Mesenteric fat pad (tissue), 1 donor: ENCODE measurements around the gene EXD1. TPM values are rescaled to one million over a fixed set of nuclear protein-coding genes. Genes with fewer than 3 reads are reported as not detected.
"Not testable (repeated sequence)": the region's sequence is repeated elsewhere in the genome, so short reads cannot be mapped to it uniquely, and the experiment has no call there.

Experiments
- DNase-seq: peaks from one replicate; pipeline ENCODE4 v3.0.0-alpha.2; 2020; ENCODE audit warnings: low spot score
- long read RNA-seq: library from polyadenylated mRNA; unstranded; transcript quantifications from one replicate; pipeline ENCODE4 v2.0.0, GENCODE V29; 2020
- total RNA-seq: library from RNA; stranded (reverse); fragmentation: NEBNext Ultra II Directional; extraction: Animal tissue kit (Norgen Biotek cat#: 25700); gene quantifications from one replicate; pipeline ENCODE4 v1.2.1, GENCODE V29; 2021
- donor health status: DM: yes; HTN: yes; CAD: no.

Gene EXD1, protein sequence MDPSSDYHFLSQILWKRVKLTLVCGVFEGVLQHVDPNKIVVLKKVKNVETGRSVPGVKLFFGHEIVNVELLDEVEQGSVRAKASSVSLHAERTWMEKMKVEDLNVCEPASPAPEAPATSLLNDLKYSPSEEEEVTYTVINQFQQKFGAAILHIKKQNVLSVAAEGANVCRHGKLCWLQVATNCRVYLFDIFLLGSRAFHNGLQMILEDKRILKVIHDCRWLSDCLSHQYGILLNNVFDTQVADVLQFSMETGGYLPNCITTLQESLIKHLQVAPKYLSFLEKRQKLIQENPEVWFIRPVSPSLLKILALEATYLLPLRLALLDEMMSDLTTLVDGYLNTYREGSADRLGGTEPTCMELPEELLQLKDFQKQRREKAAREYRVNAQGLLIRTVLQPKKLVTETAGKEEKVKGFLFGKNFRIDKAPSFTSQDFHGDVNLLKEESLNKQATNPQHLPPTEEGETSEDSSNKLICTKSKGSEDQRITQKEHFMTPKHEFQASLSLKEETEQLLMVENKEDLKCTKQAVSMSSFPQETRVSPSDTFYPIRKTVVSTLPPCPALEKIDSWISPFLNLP
- not detected for total RNA-seq
- long read RNA-seq: 0 reads

DNA sequence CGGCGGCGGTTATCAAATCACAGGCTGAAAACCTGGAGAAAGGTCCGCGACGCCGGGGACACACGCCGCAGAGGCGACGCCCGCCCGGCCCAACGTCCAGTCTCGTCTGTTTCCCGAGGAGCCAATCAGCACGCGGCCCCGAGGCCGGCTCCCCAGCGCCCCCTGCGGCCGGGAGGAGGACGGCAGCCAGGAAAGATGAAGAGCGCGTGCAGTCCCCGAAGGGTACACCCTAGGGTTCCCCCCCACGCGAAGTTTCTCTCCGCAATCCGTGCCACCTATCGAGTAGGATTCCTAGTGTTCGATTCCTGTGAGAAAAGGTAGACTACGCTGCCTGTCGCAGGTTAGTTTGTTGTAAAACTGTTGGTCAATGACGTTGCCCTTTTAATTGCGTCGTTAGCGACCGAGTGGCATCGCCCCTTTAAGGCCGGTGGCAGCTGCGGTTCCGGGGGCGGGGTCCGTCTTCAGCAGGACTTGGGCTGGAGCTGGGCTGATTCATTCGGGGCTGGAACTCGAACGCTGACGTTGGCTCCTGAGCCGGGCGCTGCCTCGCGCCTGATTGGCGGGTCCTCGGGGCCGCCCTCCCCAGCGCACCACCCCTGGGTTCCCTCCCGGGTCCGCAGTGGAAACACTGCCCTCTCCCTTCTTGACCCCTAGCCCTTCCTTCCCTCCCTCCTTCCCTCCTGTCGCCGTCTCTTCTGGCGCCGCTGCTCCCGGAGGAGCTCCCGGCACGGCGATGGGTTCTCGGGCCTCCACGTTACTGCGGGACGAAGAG lies at the start of gene EXD1, which contains the start of gene CHP1:
Gene EXD1, minus strand, starts transcription at position 108 of the 772 bp plus-strand sequence. CDS start 4,182 bp downstream, outside the sequence.
Gene CHP1, plus strand, starts transcription at position 619 of the 772 bp plus-strand sequence. Its CDS starts 115 bp downstream, at position 734.
- DNase-seq: peak; percentile 99

DNA sequence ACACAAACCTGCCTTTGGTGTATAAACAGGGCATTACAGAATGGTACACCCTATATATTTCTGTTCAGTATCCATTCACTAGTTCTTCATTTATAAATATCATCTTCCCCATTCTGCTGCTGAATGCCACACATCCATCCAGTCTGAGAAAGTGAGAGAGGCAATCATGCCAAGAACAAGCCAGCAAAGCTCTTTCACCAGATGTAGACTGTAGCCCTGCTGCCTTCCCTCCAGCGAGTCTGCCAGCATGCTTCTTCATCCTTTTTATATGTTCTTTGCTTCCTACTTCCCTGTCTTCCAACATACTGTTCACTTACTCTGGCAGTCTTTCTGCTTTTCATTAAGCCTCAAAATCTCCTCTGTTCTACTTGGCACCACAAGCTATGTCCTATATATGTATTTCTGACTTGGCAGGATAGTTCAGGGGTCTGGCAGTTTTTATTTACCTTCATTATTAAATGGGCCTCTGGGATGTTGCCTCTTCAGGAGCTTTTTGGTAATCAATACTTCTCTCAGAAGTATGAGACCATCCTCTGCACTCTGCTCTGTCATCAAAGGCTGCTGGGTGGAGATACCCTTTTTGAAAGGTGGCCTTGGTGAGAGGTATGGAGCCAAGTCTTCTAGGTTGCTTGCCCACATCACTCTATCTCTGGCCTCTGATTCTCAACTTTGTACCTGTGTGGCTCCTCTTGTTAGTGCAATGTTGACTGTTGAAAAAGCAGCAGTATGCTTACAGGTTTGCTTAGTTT lies 49.2 kb upstream of the EXD1 start:
- no peak for DNase-seq

DNA sequence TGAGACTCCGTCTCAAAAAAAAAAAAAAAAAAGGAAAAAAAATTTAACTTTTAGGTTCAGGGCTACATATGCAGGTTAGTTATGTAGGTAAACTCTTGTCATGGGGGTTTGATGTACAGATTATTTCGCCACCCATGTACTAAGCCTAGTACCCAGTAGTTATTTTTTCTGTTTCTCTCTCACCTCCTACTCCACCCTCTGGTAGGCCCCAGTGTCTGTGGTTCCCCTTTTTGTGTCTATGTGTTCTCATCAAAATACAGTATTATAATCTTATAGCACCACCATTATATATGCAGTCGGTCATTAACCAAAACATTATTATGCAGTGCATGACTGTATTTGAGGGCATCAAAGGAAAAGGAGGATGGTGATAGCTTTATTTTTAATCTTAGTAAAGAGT lies 47.8 kb upstream of the EXD1 start:
- no peak for DNase-seq

DNA sequence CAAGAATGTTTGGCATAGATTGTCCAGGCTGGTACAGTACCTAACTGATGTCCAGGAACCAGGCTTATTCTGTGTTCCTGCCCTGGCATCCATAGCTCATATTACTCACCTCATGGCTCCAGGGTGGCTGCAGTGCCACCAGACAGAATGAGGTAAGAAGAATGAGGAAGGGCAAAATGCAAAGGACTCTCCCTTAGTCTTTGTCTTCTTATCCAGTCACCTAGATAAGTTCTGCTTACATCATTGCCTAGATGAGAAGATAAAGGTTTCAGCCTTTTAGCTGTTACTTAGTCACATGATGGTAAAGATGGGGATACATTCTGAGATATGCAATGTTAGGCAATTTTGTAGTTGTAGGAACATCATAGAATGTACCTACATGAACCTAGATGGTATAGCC lies 46.3 kb upstream of the EXD1 start:
- DNase-seq: no peak

DNA sequence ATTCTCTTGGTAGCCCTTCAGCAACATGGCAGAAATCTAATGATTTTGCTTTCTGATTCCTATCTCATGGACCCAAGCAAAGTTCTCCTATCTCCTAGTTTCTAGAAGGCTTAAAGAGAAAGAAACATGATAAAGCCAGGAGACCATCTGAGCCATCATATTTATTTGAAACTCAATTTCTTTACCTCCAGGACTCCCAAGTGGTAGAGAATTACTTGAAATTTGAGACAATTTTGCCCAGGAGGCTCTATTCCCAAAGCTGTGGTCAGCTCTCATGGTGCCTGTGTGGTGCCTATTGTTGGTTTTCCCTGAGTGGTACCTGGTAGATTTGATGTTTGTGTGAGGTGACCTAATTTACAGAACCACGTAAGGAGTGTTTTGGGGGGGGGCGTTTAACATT lies 39.3 kb upstream of the EXD1 start:
- no peak for DNase-seq

DNA sequence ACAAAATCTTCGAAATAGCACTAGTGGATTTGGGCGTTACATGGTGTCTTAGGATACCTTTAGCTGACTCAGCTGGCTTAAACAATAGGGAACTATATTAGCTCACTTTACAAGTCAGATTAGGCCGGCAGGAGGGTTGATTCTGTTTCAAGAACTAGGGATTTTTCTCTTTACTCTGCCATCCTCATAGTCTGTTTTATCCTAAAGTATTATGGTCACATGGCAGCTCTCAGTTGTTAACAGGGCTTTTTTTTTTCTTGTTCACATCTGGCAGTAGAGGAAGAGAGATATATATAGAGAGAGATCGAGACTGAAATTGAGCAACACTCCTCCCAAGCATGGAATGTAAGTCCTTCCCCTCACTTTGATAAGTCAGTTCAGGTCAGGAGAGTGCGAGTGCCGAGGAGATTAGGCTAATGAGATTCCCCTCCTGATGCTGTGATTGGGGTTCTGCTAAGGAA lies 33.4 kb upstream of the EXD1 start:
- DNase-seq: no peak

DNA sequence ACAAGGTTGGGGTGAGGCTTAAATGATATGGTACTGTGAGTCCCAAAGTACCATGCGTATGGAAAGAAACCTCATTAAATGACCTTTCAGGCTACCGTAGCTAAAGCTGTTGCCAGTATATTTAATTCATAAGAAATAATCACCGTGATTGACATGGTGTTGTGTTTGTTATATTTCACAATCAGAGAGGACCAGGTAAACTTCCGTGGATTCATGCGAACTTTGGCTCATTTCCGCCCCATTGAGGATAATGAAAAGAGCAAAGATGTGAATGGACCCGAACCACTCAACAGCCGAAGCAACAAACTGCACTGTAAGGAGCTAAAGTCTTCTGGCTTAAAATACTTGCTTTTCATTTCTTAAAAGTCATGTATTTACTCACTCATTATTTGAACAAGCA lies 32.0 kb upstream of the EXD1 start:
- DNase-seq: no peak

DNA sequence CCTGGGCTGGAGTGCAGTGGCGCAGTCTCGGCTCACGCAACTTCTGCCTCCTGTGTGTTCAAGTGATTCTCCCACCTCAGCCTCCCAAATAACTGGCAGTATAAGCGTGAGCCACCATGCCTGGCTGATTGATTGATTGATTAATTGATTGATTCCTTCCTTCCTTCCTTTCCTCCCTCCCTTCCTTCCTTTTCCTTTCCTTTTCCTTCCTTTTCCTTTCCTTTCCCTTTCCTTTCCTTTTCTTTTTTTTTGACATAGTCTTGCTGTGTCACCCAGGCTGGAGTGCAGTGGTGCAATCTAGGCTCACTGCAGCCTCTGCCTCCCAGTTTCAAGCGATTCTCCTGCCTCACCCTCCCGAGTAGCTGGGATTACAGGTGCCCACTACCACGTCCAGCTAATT lies 30.4 kb upstream of the EXD1 start:
- DNase-seq: not testable (repeated sequence)

DNA sequence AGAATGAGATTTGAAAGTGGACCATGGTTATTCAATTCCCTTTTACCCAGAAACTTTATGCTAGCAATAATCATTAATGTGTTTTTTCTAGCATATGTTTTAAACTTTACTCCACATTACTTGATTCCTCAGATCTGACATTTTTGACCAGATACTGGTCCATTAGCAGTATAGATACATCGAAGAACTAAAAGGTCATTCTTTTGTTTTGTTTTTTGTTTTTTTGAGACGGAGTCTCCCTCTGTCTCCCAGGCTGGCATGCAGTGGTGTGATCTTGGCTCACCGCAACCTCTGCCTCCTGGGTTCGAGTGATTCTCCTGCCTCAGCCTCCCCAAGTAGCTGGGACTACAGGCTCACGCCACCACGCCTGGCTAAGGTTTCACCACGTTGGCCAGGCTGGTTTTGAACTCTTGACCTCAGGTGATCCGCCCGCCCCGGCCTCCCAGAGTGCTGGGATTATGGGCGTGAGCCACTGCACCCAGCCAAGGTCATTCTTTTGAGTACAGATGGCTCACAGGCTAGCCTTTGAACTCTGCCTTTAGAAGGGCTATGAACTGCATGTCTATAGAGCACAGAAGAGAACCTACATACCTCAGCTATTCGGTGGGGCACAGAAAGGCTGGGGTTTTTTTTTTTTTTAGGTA lies 29.1 kb upstream of the EXD1 start:
- DNase-seq: no peak

DNA sequence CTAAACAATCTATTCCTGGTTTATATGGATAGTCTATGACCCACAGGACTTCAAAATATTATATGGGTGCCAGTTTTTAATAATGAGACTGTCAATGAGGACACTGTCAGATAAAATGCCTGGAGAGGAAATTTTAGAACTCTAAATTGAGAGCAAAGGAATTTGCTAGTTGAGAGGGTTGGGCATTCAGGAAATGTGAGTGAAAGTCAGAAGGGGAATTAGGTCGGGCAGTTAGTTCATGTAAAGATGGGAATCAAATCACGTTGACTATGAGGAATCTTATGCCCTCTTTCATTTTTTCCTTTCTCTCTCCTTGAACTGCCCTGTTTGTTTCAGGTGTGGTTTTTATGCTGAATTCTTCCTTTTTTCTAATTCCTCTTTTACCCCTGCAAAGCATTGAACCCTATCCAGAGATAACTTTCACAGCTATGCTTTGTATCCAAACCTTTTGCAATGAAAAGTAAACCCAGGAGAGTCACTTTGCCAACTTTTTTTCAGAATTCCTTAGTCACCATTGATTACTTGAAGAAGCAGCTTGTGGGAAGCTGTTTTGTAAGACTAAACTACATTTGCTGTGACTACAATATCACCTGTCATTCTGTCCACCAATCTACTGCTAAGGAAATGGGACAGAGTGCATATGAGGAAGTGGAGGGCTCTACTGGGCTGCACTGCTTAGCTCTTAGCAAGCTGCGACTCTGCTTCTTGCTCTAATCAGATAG lies 28.4 kb upstream of the EXD1 start:
- DNase-seq: no peak

DNA sequence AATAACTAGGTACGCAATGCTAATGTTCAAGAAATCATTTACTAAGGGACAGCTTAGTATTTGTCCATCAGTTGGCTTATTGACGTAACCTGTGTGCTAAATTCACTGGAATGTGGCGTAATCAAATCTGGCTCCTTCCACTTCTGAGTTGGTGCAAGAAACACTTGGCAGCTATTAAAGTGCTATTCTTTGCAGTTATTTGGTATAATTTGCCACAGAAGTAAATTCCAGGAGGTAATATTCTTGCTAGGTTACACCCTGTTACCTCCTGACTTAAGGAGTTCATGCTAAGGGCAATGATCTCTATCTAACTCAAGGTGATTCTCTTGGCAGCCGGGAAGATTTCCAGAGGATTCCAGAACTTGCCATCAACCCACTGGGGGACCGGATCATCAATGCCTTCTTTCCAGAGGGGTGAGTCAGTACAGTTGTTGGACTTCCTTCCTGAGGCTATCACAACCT lies 26.1 kb upstream of the EXD1 start:
- no peak for DNase-seq

DNA sequence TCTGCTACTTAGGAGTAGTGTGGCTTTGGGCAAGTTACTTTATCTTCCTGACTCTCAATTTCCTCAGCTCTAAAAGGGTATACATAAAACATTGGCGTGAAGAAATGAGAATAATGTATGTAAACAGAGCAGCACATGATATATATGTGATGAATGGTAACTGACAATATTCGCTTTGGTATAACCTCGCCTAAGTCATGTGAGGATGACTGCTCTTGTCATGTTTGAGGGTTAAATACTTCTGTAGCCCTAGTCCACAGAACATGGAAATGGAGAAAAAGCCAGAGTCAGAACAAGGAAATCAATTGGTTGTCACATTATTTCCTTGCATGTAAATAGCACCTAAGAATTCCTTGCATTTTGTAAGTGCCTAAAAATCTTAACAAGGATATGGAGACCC lies 25.5 kb upstream of the EXD1 start:
- DNase-seq: no peak

DNA sequence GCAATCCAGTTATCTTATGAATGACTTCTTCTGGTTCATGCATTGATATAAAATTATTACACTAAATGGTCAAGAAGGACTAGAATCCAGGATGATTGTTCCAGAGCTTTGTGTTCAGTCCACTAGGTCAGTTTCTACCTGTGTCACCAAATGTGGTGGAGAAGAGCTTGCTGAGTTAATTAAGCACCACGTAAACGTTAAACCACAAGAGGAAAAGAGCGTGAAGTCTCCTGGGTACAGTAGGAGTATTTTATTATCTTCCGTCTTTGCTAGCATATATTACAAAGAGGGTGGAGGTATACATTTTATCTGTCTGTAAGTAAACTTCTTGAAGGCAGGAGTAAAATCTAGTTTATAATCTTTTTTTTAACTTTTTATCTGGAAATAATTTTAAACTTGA lies 24.0 kb upstream of the EXD1 start:
- no peak for DNase-seq

DNA sequence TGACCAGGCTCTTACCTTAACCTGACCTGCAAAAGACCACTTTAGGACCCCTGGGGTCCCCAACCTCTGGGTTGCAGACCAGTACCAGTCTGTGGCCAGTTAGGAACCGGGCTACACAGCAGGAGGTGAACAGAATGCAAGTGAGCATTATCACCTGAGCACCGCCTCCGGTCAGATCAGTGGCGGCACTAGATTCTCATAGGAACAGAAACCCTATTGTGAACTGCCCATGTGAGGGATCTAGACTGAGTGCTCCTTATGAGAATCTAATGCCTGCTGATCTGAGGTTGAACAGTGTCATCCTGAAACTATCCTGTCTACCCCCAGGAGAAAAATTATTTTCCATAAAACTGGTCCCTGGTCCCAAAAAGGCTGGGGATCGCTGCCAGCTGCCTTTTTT lies 20.9 kb upstream of the EXD1 start:
- no peak for DNase-seq

DNA sequence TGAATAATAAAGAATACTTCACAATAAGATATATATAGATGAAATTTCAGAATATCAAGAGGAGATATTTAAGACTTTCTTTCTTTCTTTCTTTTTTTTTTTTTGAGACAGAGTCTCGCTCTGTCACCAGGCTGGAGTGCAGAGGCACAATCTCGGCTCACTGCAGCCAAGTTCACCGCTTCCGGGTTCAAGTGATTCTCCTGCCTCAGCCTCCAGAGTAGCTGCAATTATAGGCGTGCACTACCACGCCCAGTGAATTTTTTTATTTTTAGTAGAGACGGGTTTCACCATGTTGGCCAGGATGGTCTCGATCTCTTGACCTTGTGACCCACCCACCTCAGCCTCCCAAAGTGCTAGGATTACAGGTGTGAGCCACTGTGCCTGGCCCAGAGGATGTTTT lies 20.2 kb upstream of the EXD1 start:
- not testable (repeated sequence) for DNase-seq

DNA sequence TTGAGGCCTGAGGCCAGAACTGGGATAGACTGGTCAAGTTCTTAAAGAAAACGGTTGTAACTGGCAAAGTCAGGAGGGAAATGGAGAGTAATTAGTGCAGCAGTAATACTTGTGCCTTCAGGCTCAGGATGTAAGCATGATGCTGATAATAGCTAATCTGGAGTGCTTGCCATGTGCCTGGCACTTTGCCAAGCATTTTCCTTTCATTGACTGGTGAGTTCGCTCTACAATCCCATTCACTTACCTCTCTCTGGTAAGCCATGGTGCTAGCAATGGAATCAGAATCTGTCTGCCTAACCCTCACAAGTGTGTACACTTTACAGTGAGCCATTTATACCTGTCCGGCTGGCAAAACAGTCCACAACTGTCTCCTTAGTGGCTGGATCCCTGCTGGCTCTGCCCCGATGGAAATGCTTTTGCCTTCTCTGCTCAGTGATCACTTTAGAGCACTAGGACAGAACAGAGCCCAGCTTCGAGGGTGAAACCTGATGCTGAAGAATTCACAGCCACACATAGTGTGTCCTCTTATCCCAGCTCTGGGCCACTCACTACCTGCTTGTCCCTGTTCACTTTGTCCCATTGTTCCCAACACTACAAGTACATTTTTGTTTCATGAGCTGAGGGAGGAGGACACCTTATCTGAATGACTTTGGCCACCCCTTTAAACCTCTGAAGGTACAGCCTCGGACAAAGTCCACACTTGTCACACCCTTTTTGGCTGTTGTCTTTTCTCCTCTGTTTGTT lies 10.8 kb upstream of the EXD1 start:
- DNase-seq: no peak

DNA sequence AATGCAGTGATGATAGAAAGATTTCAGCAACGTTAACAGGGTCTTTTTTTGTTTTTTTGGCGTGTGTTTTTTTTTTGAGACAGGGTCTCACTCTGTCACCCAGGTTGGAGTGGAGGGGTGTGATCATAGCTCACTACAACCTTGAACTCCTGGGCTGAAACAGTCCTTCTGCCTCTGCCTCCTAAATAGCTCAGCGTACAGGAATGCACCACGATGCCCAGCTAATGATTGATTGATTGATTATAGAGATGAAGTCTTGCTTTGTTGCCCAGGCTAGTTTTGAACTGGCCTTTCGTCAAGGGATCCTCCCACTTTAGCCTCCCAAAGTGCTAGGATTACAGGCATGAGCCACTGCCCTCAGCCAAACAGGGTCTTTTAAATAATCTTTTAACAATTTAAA lies 7.5 kb upstream of the EXD1 start:
- no peak for DNase-seq

DNA sequence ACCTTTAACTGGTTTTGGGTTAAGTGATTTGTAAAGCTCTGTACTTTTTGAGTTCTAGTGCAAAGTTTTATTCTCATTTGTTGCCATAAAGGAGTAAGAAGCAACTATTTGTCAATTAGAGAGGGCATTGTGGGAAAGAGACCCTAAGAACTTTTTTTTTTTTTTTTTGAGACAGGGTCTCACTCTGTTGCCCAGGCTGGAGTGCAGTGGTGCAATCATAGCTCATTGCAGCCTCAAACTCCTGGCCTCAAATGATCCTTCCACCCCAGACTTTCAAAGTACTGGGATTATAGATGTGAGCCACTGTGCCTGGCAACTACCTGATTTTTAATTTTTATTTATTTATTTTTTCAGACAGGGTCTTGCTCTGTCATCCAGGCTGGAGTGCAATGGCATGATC lies 5.4 kb upstream of the EXD1 start:
- no peak for DNase-seq

DNA sequence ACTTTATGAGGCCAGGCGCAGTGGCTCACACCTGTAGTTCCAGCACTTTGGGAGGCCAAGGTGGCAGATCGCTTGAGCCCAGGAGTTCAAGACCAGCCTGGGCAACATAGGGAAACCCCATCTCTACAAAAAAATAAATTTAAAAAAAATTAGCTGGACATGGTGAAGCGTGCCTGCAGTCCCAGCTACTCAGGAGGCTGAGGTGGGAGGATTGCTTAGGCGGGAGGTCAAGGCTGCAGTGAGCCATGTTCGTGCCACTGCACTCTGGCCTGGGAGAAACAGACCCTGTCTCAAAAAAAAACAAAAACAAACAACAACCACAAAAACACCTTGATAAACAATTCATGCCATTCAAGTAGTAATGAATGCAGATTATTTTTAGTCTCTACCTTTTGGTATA lies 4.7 kb upstream of the EXD1 start:
- not testable (repeated sequence) for DNase-seq
